RWPE1 (cell line): ENCODE measurements around the gene CBLB.

Source experiments
- CTCF ChIA-PET: fragments of 350-600 bp; sonication (Branson Sonifier 250); formaldehyde crosslinking; extraction: SDS; loops from one replicate; lab custom pipeline; 2021; lab: Yijun Ruan, JAX
- POLR2A ChIA-PET: fragments of 400-600 bp; formaldehyde crosslinking; extraction: SDS; loops from one replicate; lab custom pipeline; 2020; ENCODE audit warnings: antibody characterized with exemption; ENCODE audit not compliant: low non-redundant PET; lab: Yijun Ruan, JAX
- DNase-seq: peaks from one replicate; pipeline ENCODE4 v3.0.0; 2012; ENCODE audit warnings: low spot score
- H3K27ac ChIP-seq: fragments of 450-650 bp; 2 replicates; pipeline ENCODE4 v1.5.1; 2017
- CTCF ChIP-seq: fragments of 450-650 bp; conservative IDR thresholded peaks from 2 replicates; pipeline ENCODE4 v1.5.1; 2017; ENCODE audit warnings: low read depth, mild to moderate bottlenecking

CBLB gene

GRCh38 chr3:105626739-105627138, 242.1 kb downstream of the CBLB start:
- TF ChIP-seq CTCF: no peak
- POLR2A ChIA-PET: no interaction called here
- CTCF ChIA-PET: interaction anchor here (0.6 kb wide), 1 partner anchor 13 kb away, joined by 3 read pairs; no protein-coding TSS in a partner anchor
- no peak for DNase-seq
- no peak overlapping the region for H3K27ac ChIP-seq

DNA sequence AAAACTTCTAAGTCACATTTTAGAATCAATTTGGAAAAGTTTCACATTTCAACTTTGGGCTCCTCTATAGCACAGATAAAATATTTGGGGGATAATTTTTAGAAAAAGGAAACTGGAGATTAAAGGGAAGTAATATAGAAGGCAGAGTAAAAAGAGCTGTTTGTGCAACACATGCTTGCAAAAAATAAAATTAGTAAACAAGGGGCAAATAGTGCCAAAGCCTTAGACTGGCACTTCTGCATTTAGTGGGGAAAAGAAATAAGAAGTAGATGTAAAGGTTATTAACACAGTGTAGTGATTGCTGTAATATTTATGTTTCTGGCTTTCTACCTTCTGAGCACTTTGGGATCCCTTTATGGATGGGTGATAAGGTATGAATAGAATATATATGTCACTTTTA, 246.6 kb downstream of the CBLB start:
- no peak overlapping the region for H3K27ac ChIP-seq
- ChIA-PET POLR2A (no interaction called here), CTCF (no interaction called here)
- no peak for TF ChIP-seq CTCF
- DNase-seq: no peak

DNA sequence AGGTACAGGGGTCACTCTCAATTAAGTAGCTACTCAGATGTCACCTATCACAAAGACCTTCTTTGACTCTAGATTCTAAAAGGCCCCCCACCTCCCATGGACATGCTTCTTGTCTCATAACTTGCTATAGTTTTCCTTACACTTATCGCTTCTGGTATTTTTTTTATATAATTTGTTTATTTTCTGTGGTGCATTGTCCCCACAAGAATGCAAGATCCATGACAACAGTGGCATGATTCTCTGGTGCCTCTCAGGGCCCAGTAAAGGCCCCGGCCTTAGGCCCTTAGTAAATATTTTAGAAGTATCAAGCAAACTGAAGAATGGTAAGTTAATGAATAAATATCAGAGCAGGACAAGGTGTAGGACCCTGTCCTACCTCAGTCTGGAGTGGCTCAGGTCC, 248.6 kb downstream of the CBLB start:
- no peak for TF ChIP-seq CTCF
- CTCF ChIA-PET: no interaction called here
- H3K27ac ChIP-seq: no peak overlapping the region
- DNase-seq: no peak
- POLR2A ChIA-PET: no interaction called here

GRCh38 chr3:105619651-105620050, 249.2 kb downstream of the CBLB start:
- POLR2A ChIA-PET: interaction anchor here (0.6 kb wide), 1 partner anchor 93 kb away, joined by 3 read pairs; no protein-coding TSS in a partner anchor
- no peak overlapping the region for H3K27ac ChIP-seq
- CTCF ChIA-PET: interaction anchor here (0.7 kb wide), 1 partner anchor 981 kb away, joined by 5 read pairs; no protein-coding TSS in a partner anchor
- no peak for DNase-seq
- TF ChIP-seq CTCF: no peak

- POLR2A ChIA-PET: no interaction called here
- no peak for TF ChIP-seq CTCF
- CTCF ChIA-PET: interaction anchor here (0.6 kb wide), 1 partner anchor 1446 kb away, joined by 3 read pairs; no protein-coding TSS in a partner anchor
- no peak overlapping the region for H3K27ac ChIP-seq
- DNase-seq: no peak
These were observed 250.3 kb downstream of the CBLB start for GRCh38 chr3:105618556-105618955.

- TF ChIP-seq CTCF: no peak
- H3K27ac ChIP-seq: no peak overlapping the region
- ChIA-PET CTCF (no interaction called here), POLR2A (no interaction called here)
- no peak for DNase-seq
These were observed 252.3 kb downstream of the CBLB start for GRCh38 chr3:105616374-105617121.
